HCT116 (cell line): ENCODE data around the gene FXYD4. TPM values are rescaled to one million over a fixed set of nuclear protein-coding genes. Genes with fewer than 3 reads are reported as not detected.
A peak's percentile ranks its signal among the peaks of the same experiment; 100 is the strongest.

ENCODE experiments used
- ATAC-seq: fragments of 200-7000 bp; cut with Tn5 transposase; 2 replicates; pipeline ENCODE4 v1.9.1; 2020; ENCODE audit warnings: mild to moderate bottlenecking, moderate library complexity
- BruUV-seq: library from RNA; stranded (reverse); fragments of 400-500 nt; replicated peaks from 2 replicates; lab custom pipeline; 2021; lab: Mats Ljungman, UMichigan
- CTCF ChIA-PET: fragments of 300-600 bp; sonication (Branson Sonifier 250); formaldehyde crosslinking; loops from one replicate; lab custom pipeline; 2021; ENCODE audit warnings: antibody characterized with exemption; lab: Charles Lee
- POLR2A ChIA-PET: fragments of 300-600, 350-600 bp; sonication (Branson Sonifier 250); formaldehyde crosslinking; loops from one replicate; lab custom pipeline; 2021; ENCODE audit warnings: antibody characterized with exemption; lab: Charles Lee
- RAD21 ChIA-PET, 2 experiments: fragments of 300-600 bp; sonication (Branson Sonifier 250); formaldehyde crosslinking; loops; one replicate each; lab custom pipeline; 2023; ENCODE audit warnings: low total read pairs in 2 of 2; ENCODE audit not compliant: uncharacterized antibody in 2 of 2, unreplicated experiment in 2 of 2, low non-redundant PET in 1 of 2; lab: Charles Lee
- DNase-seq: peaks from one replicate; pipeline ENCODE4 v3.0.0-alpha.2; 2010; ENCODE audit warnings: low read depth, low spot score
- H2AFZ ChIP-seq: fragments of 200-600 bp; shearing (Covaris generic), sonication (generic); 2 replicates; pipeline ENCODE4 v1.6.1; 2017; ENCODE audit warnings: low read depth, mixed run types, mixed read lengths, antibody characterized with exemption, low read length; ENCODE audit not compliant: poor library complexity, severe bottlenecking
- H3K27ac ChIP-seq: 2 replicates; pipeline ENCODE4 v1.5.1; 2012; ENCODE audit warnings: low read depth, low read length
- H3K27me3 ChIP-seq: fragments of 200-600 bp; sonication (generic); 2 replicates; pipeline ENCODE4 v1.6.1; 2016; ENCODE audit warnings: mixed run types, low read length, mixed read lengths; ENCODE audit not compliant: insufficient read depth
- H3K36me3 ChIP-seq, 2 experiments: fragments of 200-500 bp in 1 of 2; fragments of 200-600 bp in 1 of 2; sonication (Bioruptor generic) in 1 of 2; sonication (generic) in 1 of 2; 2 replicates each; pipeline versions ENCODE4 v1.5.1 to v1.6.1; 2014 to 2016; ENCODE audit warnings: low read length in 2 of 2, inconsistent platforms in 1 of 2, mixed read lengths in 1 of 2, mixed run types in 1 of 2; ENCODE audit not compliant: insufficient read depth in 2 of 2, control insufficient read depth in 1 of 2
- H3K4me1 ChIP-seq, 2 experiments: fragments of 200-600 bp in 1 of 2; sonication (generic) in 1 of 2; 2 replicates each; pipeline versions ENCODE4 v1.5.1 to v1.6.1; 2012 to 2017; ENCODE audit warnings: low read length in 2 of 2, inconsistent platforms in 1 of 2, mild to moderate bottlenecking in 1 of 2, mixed read lengths in 1 of 2, mixed run types in 1 of 2, moderate library complexity in 1 of 2; ENCODE audit not compliant: insufficient read depth in 2 of 2, control insufficient read depth in 1 of 2
- H3K4me2 ChIP-seq: fragments of 200-600 bp; sonication (generic); 2 replicates; pipeline ENCODE4 v1.6.1; 2017; ENCODE audit warnings: mixed run types, low read length, mixed read lengths
- H3K4me3 ChIP-seq, 2 experiments: fragments of 200-600 bp in 1 of 2; sonication (generic) in 1 of 2; replicated peaks in 1 of 2; 2 replicates each; pipeline ENCODE4 v1.5.1; 2011 to 2016; ENCODE audit warnings: low read length in 2 of 2, control low read depth in 1 of 2, low read depth in 1 of 2, mild to moderate bottlenecking in 1 of 2, mixed read lengths in 1 of 2, mixed run types in 1 of 2
- H3K79me2 ChIP-seq: fragments of 200-600 bp; sonication (generic); 2 replicates; pipeline ENCODE4 v1.6.1; 2017; ENCODE audit warnings: mild to moderate bottlenecking, mixed run types, low read length, moderate library complexity, mixed read lengths; ENCODE audit not compliant: insufficient read depth
- H3K9ac ChIP-seq: fragments of 200-600 bp; sonication (generic); 2 replicates; pipeline ENCODE4 v1.6.1; 2016; ENCODE audit warnings: low read length, mixed read lengths
- H3K9me2 ChIP-seq: fragments of 200-600 bp; sonication (generic), shearing (Covaris generic); 2 replicates; pipeline ENCODE4 v1.6.1; 2017; ENCODE audit warnings: mixed run types, mild to moderate bottlenecking, moderate library complexity; ENCODE audit not compliant: insufficient read depth
- H3K9me3 ChIP-seq, 2 experiments: fragments of 200-500 bp in 1 of 2; fragments of 200-600 bp in 1 of 2; sonication (Bioruptor generic) in 1 of 2; sonication (generic) in 1 of 2; 2 replicates each; pipeline ENCODE4 v1.6.1; 2014 to 2017; ENCODE audit warnings: low read length in 2 of 2, mixed read lengths in 2 of 2, inconsistent platforms in 1 of 2, low read depth in 1 of 2, mild to moderate bottlenecking in 1 of 2, mixed run types in 1 of 2, moderate library complexity in 1 of 2; ENCODE audit not compliant: control insufficient read depth in 1 of 2, insufficient read depth in 1 of 2
- H4K20me1 ChIP-seq: fragments of 200-600 bp; sonication (generic), shearing (Covaris generic); 2 replicates; pipeline ENCODE4 v1.6.1; 2017; ENCODE audit warnings: mixed run types, mild to moderate bottlenecking, moderate library complexity; ENCODE audit not compliant: insufficient read depth
- CTCF ChIP-seq, 3 experiments: fragments of 200-600 bp in 1 of 3; sonication (generic) in 1 of 3; IDR thresholded peaks in 2 of 3; conservative IDR thresholded peaks in 1 of 3; 2 replicates each; pipeline ENCODE4 v1.5.1; 2012 to 2017; ENCODE audit warnings: low read depth in 2 of 3, low read length in 2 of 3, antibody characterized with exemption in 1 of 3, borderline replicate concordance in 1 of 3, control low read depth in 1 of 3, mild to moderate bottlenecking in 1 of 3, mixed read lengths in 1 of 3, mixed run types in 1 of 3, moderate library complexity in 1 of 3; ENCODE audit not compliant: insufficient read depth in 1 of 3
- EZH2phosphoT487 ChIP-seq: fragments of 200-600 bp; IDR thresholded peaks from 2 replicates; pipeline ENCODE4 v1.6.1; 2018; ENCODE audit warnings: antibody characterized with exemption, borderline replicate concordance
- MAX ChIP-seq: IDR thresholded peaks from 2 replicates; pipeline ENCODE4 v1.6.1; 2012
- POLR2AphosphoS5 ChIP-seq: IDR thresholded peaks from 2 replicates; pipeline ENCODE4 v1.6.1; 2011; ENCODE audit warnings: mild to moderate bottlenecking, low read depth, low read length, moderate library complexity
- ZBTB33 ChIP-seq: IDR thresholded peaks from 2 replicates; pipeline ENCODE4 v1.6.1; 2011; ENCODE audit warnings: mild to moderate bottlenecking, low read length, moderate library complexity; ENCODE audit not compliant: insufficient replicate concordance; ENCODE audit errors: extremely low read depth
- ZNF274 ChIP-seq: fragments of 200-500 bp; sonication (Bioruptor generic); IDR thresholded peaks from 2 replicates; pipeline ENCODE4 v1.6.1; 2014; ENCODE audit warnings: mild to moderate bottlenecking, low read depth, low read length, inconsistent platforms
- intact Hi-C: fragments of 100-400 bp; cut with micrococcal nuclease; formaldehyde crosslinking; loops from 2 replicates; pipeline ENCODE4 v1.10.0; 2022
- total RNA-seq: library from RNA; stranded (reverse); gene quantifications from one replicate; pipeline ENCODE4 v1.2.1, GENCODE V29; 2021; ENCODE audit not compliant: unreplicated experiment

Gene FXYD4
- total RNA-seq, 1 experiment from 2014 or later, result 0.71 TPM

- Histone ChIP-seq H3K27me3 (no peaks in the 10 kb centered on the region), H3K4me1 (peaks cover 10 to 15% of the 10 kb centered on the region in 2 experiments), H3K27ac (no peak overlapping the region; the same call in 1 of the 2 replicates)
- peak; percentile 55 for DNase-seq
- no TSS peak for BruUV-seq
- RAD21 ChIA-PET, result no interaction called here
- TF ChIP-seq CTCF (IDR thresholded peaks at IDR 0.05 in 2 of 3, conservative IDR thresholded peaks at IDR 0.05 in 1 of 3; ENCODE audit: borderline replicate concordance in 1 of 3, insufficient read depth in 1 of 3, low read depth in 2 of 3, low read length in 2 of 3) (peak in 2 of 3 experiments; percentile 68 to 74; a peak in 4 of 6 replicates), ZNF274 (no peak), EZH2phosphoT487 (no peak), MAX (peak; percentile 28; the same call in 1 of the 2 replicates), ZBTB33 (no peak), POLR2AphosphoS5 (peak; percentile 37; the same call in 1 of the 2 replicates)
- TF ChIP-seq, all 23 proteins: peak for 3
- Histone ChIP-seq H3K79me2 (no peaks in the 10 kb centered on the region), H4K20me1 (no peaks in the 10 kb centered on the region), H3K4me3 (no peak overlapping the region), H3K36me3 (no peaks in the 10 kb centered on the region), H3K9me2 (no peaks in the 10 kb centered on the region), H3K4me2 (peak overlapping the region; percentile 29), H3K9me3 (no peaks in the 10 kb centered on the region), H2AFZ (peak overlapping the region; percentile 32), H3K9ac (no peak overlapping the region)
- intact Hi-C loops, result no loop called here
- ATAC-seq, result peak; percentile 99
- ChIA-PET POLR2A (no interaction called here), CTCF (no interaction called here)
Observed at GRCh38 chr10:43377424-43377883, 6.0 kb downstream of the FXYD4 start.
